ENCODE results near the gene CNIH3. TPM values are rescaled to one million over a fixed set of nuclear protein-coding genes. Genes with fewer than 3 reads are reported as not detected.

The CNIH3 gene
- total RNA-seq, 1 experiment from 2014 or later: 3.7 TPM

DNA sequence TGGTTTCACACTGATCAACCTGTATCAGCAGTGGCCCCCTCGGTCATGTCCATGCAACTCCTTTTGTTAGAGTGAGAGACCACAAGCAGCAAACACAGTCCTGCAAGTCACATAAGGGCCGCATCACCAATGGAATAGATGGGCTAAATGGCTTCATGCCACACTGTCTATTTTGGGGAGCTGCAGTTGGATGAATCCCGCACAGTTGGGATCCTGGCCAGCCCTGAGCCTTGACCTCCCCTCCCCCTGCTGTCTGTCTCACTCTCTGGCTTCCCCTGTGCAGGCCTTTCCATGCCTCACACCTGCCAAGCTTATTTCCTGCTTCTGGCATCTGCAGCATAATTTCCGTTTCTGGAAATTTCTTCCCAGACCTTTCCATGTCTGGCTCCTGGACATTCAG, 57.0 kb downstream of the CNIH3 start:
- no peak overlapping the region for H3K4me3 ChIP-seq (ENCODE audit: low read depth in 2 of 2, low read length in 2 of 2)
- POLR2A ChIA-PET: interaction anchor here (0.7 kb wide), 1 partner anchor 117 kb away, joined by 3 read pairs; no protein-coding TSS in a partner anchor
- CTCF ChIA-PET: no interaction called here
- no peaks in the 10 kb centered on the region for H3K4me1 ChIP-seq (ENCODE audit: control insufficient read depth, insufficient read depth, low read length)
- in situ Hi-C loops (cut with HindIII; ENCODE audit: low pct_unique_long_range_greater_than_20kb, low sequenced_read_pairs) (no loop called here), intact Hi-C loops (cut with micrococcal nuclease; ENCODE audit: unreplicated experiment) (no loop called here)
- TF ChIP-seq POLR2AphosphoS5 (IDR thresholded peaks at IDR 0.05; ENCODE audit: low read depth, low read length): no peak
- no peak for TF ChIP-seq TCF7L2 (IDR thresholded peaks at IDR 0.05; ENCODE audit: low read depth, low read length)
- TF ChIP-seq, protein P1, sequence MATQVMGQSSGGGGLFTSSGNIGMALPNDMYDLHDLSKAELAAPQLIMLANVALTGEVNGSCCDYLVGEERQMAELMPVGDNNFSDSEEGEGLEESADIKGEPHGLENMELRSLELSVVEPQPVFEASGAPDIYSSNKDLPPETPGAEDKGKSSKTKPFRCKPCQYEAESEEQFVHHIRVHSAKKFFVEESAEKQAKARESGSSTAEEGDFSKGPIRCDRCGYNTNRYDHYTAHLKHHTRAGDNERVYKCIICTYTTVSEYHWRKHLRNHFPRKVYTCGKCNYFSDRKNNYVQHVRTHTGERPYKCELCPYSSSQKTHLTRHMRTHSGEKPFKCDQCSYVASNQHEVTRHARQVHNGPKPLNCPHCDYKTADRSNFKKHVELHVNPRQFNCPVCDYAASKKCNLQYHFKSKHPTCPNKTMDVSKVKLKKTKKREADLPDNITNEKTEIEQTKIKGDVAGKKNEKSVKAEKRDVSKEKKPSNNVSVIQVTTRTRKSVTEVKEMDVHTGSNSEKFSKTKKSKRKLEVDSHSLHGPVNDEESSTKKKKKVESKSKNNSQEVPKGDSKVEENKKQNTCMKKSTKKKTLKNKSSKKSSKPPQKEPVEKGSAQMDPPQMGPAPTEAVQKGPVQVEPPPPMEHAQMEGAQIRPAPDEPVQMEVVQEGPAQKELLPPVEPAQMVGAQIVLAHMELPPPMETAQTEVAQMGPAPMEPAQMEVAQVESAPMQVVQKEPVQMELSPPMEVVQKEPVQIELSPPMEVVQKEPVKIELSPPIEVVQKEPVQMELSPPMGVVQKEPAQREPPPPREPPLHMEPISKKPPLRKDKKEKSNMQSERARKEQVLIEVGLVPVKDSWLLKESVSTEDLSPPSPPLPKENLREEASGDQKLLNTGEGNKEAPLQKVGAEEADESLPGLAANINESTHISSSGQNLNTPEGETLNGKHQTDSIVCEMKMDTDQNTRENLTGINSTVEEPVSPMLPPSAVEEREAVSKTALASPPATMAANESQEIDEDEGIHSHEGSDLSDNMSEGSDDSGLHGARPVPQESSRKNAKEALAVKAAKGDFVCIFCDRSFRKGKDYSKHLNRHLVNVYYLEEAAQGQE (IDR thresholded peaks at IDR 0.05; ENCODE audit: insufficient read depth in 1 of 2, low read depth in 2 of 2, low read length in 1 of 2): no peak
- TF ChIP-seq SIN3A (IDR thresholded peaks at IDR 0.05; ENCODE audit: borderline replicate concordance, insufficient read depth, low read depth, low read length): no peak
- TF ChIP-seq, protein P2, sequence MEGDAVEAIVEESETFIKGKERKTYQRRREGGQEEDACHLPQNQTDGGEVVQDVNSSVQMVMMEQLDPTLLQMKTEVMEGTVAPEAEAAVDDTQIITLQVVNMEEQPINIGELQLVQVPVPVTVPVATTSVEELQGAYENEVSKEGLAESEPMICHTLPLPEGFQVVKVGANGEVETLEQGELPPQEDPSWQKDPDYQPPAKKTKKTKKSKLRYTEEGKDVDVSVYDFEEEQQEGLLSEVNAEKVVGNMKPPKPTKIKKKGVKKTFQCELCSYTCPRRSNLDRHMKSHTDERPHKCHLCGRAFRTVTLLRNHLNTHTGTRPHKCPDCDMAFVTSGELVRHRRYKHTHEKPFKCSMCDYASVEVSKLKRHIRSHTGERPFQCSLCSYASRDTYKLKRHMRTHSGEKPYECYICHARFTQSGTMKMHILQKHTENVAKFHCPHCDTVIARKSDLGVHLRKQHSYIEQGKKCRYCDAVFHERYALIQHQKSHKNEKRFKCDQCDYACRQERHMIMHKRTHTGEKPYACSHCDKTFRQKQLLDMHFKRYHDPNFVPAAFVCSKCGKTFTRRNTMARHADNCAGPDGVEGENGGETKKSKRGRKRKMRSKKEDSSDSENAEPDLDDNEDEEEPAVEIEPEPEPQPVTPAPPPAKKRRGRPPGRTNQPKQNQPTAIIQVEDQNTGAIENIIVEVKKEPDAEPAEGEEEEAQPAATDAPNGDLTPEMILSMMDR (IDR thresholded peaks at IDR 0.05): no peak
- no peak overlapping the region for H3K27ac ChIP-seq (ENCODE audit: low read length)
- no TSS peak for BruUV-seq (replicated peaks)
- no peak for DNase-seq (ENCODE audit: low read depth, low spot score)
- no peaks in the 10 kb centered on the region for H3K36me3 ChIP-seq (ENCODE audit: control insufficient read depth, insufficient read depth, low read length)
- no peak for ATAC-seq
- peaks cover 2% of the 10 kb centered on the region for H3K27me3 ChIP-seq (ENCODE audit: control insufficient read depth, insufficient read depth, low read length)
- no peaks in the 10 kb centered on the region for H3K9me3 ChIP-seq (ENCODE audit: control insufficient read depth, insufficient read depth, low read depth, low read length)

DNA sequence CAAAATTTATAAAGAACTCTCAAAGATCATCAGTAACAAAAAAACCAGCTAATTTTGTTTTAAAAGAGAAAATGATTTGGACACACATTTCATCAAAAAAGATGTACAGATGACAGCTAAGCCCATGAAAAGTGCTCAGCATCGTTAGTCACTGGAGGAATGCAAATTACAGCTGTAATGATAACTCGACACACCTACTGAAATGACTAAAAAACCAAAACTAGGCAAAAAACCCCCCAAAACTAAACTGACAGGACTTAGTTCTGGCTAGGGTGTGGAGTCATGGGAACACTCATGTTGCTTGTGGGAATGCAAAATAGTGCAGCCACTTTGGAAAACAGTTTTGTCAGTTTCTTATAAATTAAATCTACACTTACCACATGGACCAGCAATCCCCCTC, 59.5 kb downstream of the CNIH3 start:
- intact Hi-C loops (cut with micrococcal nuclease; ENCODE audit: unreplicated experiment): no loop called here
- Histone ChIP-seq H3K4me1 (ENCODE audit: control insufficient read depth, insufficient read depth, low read length) (no peaks in the 10 kb centered on the region), H3K4me3 (ENCODE audit: low read depth in 2 of 2, low read length in 2 of 2) (no peak overlapping the region), H3K27ac (ENCODE audit: low read length) (no peak overlapping the region), H3K9me3 (ENCODE audit: control insufficient read depth, insufficient read depth, low read depth, low read length) (no peaks in the 10 kb centered on the region), H3K27me3 (ENCODE audit: control insufficient read depth, insufficient read depth, low read length) (peaks cover 2% of the 10 kb centered on the region), H3K36me3 (ENCODE audit: control insufficient read depth, insufficient read depth, low read length) (no peaks in the 10 kb centered on the region)
- POLR2A ChIA-PET: no interaction called here
- BruUV-seq (replicated peaks): no TSS peak
- ATAC-seq (no peak), DNase-seq (ENCODE audit: low read depth, low spot score) (no peak)
- CTCF ChIA-PET: no interaction called here
- in situ Hi-C loops (cut with HindIII; ENCODE audit: low pct_unique_long_range_greater_than_20kb, low sequenced_read_pairs): no loop called here
- TF ChIP-seq POLR2AphosphoS5 (IDR thresholded peaks at IDR 0.05; ENCODE audit: low read depth, low read length): no peak
- TF ChIP-seq TCF7L2 (IDR thresholded peaks at IDR 0.05; ENCODE audit: low read depth, low read length): no peak
- TF ChIP-seq, protein P1 (IDR thresholded peaks at IDR 0.05; ENCODE audit: insufficient read depth in 1 of 2, low read depth in 2 of 2, low read length in 1 of 2): no peak
- TF ChIP-seq, protein P2 (IDR thresholded peaks at IDR 0.05): no peak
- no peak for TF ChIP-seq SIN3A (IDR thresholded peaks at IDR 0.05; ENCODE audit: borderline replicate concordance, insufficient read depth, low read depth, low read length)
